Measurements from ENCODE around the gene STOML1. TPM values are rescaled to one million over a fixed set of nuclear protein-coding genes. Genes with fewer than 3 reads are reported as not detected.
A peak's percentile ranks its signal among the peaks of the same experiment; 100 is the strongest.

STOML1 gene
- total and polyA plus RNA-seq, 9 of the 15 experiments (the other 6 are each of a cell fraction or from before 2014, with no cell fraction given): 0.25 to 9.7 (median 4.6) TPM

DNA sequence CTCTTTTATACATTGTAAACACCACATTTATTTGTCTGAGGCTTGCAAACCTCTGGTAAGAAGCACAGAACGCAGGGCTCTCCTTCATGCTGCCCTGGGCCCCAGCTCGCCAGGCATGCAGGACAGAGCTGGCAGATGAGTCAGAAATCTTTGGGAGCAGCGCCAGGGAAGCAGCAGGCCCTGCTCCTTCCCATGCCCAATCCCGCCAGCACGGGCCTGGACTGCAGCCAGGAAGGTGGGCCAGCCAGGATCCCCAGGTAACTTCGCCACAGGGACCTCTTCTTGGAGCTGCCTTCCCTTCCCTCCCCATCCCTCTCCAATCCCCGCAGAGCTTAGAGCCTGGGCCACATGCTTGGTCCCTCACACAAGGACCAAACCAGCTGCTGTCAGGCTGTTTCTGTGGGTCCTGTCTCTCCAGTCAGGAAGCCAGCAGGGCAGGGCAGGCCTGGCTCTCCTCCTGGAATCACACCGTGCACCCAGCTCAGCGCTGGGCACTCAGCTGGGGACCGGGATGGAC is 8.8 kb downstream of the STOML1 start:
- intact Hi-C loops (cut with micrococcal nuclease) (no loop called here), in situ Hi-C loops (cut with MboI) (no loop called here)
- H3K36me3 ChIP-seq (ENCODE audit: control insufficient read depth, insufficient read depth, low read length): no peaks in the 10 kb centered on the region
- ChIA-PET CTCF (ENCODE audit: low intra/inter-chr PET ratio) (no interaction called here), POLR2A (interaction anchor here (0.5 kb wide), 1 partner anchor 20 kb away, joined by 6 read pairs; no protein-coding TSS in a partner anchor)
- H3K9me3 ChIP-seq (replicated peaks; ENCODE audit: control insufficient read depth, insufficient read depth, low read depth, low read length): no peaks in the 10 kb centered on the region
- H3K4me1 ChIP-seq (replicated peaks in 1 of 2; ENCODE audit: control insufficient read depth in 2 of 2, insufficient read depth in 2 of 2, low read length in 2 of 2): peaks cover 4 to 21% of the 10 kb centered on the region in 2 experiments; a peak in 4 of 5 replicates
- 68% methylated on average over 10 of the region's 10 CpGs for WGBS (ENCODE audit: insufficient coverage, low coverage, missing lambda C conversion rate)
- no peaks in the 10 kb centered on the region for H3K9me1 ChIP-seq (ENCODE audit: control insufficient read depth, insufficient read depth, low read length)
- H3K9ac ChIP-seq (ENCODE audit: insufficient read depth in 1 of 2, low read depth in 2 of 2, low read length in 2 of 2): peak overlapping the region in 1 of 2 experiments; percentile 71; a peak in 2 of 4 replicates
- no peak overlapping the region for H3K4me3 ChIP-seq
- H2AFZ ChIP-seq (ENCODE audit: low read depth, low read length): no peak overlapping the region
- no peak for FAIRE-seq
- ATAC-seq: no peak
- H3K4me2 ChIP-seq (ENCODE audit: insufficient read depth, low read length): no peak overlapping the region
- no peak for DNase-seq (ENCODE audit: extremely low read depth in 1 of 4, low spot score in 3 of 4)
- H3K27ac ChIP-seq (ENCODE audit: extremely low read depth, low read depth, low read length): no peak overlapping the region
- BruUV-seq (replicated peaks): no TSS peak
- no peaks in the 10 kb centered on the region for H4K20me1 ChIP-seq (replicated peaks; ENCODE audit: control insufficient read depth, insufficient read depth, low read length)
- H3K27me3 ChIP-seq (ENCODE audit: control insufficient read depth in 2 of 2, insufficient read depth in 2 of 2, low read length in 2 of 2): no peaks in the 10 kb centered on the region; a peak in 1 of 5 replicates
- no peaks in the 10 kb centered on the region for H3K79me2 ChIP-seq (ENCODE audit: control insufficient read depth, insufficient read depth, low read length)
- TF ChIP-seq, protein P1, sequence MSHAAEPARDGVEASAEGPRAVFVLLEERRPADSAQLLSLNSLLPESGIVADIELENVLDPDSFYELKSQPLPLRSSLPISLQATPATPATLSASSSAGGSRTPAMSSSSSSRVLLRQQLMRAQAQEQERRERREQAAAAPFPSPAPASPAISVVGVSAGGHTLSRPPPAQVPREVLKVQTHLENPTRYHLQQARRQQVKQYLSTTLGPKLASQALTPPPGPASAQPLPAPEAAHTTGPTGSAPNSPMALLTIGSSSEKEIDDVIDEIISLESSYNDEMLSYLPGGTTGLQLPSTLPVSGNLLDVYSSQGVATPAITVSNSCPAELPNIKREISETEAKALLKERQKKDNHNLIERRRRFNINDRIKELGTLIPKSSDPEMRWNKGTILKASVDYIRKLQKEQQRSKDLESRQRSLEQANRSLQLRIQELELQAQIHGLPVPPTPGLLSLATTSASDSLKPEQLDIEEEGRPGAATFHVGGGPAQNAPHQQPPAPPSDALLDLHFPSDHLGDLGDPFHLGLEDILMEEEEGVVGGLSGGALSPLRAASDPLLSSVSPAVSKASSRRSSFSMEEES (CRISPR knock-in tag; IDR thresholded peaks at IDR 0.05): no peak
- TF ChIP-seq ZNF57 (CRISPR knock-in tag; IDR thresholded peaks at IDR 0.05): no peak
- TF ChIP-seq GATAD2A (IDR thresholded peaks at IDR 0.05): no peak
- TF ChIP-seq, protein P2, sequence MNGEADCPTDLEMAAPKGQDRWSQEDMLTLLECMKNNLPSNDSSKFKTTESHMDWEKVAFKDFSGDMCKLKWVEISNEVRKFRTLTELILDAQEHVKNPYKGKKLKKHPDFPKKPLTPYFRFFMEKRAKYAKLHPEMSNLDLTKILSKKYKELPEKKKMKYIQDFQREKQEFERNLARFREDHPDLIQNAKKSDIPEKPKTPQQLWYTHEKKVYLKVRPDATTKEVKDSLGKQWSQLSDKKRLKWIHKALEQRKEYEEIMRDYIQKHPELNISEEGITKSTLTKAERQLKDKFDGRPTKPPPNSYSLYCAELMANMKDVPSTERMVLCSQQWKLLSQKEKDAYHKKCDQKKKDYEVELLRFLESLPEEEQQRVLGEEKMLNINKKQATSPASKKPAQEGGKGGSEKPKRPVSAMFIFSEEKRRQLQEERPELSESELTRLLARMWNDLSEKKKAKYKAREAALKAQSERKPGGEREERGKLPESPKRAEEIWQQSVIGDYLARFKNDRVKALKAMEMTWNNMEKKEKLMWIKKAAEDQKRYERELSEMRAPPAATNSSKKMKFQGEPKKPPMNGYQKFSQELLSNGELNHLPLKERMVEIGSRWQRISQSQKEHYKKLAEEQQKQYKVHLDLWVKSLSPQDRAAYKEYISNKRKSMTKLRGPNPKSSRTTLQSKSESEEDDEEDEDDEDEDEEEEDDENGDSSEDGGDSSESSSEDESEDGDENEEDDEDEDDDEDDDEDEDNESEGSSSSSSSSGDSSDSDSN (IDR thresholded peaks at IDR 0.05; ENCODE audit: borderline replicate concordance in 1 of 2, low read depth in 2 of 2, low read length in 2 of 2): no peak
- no peak for TF ChIP-seq KLF1 (tag; IDR thresholded peaks at IDR 0.05)
- TF ChIP-seq TAF1 (IDR thresholded peaks at IDR 0.05; ENCODE audit: control insufficient read depth, extremely low read depth, insufficient read depth, low read length, severe bottlenecking): no peak
- TF ChIP-seq CREB1 (IDR thresholded peaks at IDR 0.05): no peak
- no peak for TF ChIP-seq CREB1 (CRISPR knock-in tag; IDR thresholded peaks at IDR 0.05)
- no peak for TF ChIP-seq RBM15 (IDR thresholded peaks at IDR 0.05; ENCODE audit: insufficient read depth, low read length)
- no peak for TF ChIP-seq PML (IDR thresholded peaks at IDR 0.05; ENCODE audit: low read length)
- TF ChIP-seq RFX5 (IDR thresholded peaks at IDR 0.05; ENCODE audit: low read depth, low read length): no peak
- TF ChIP-seq CREBBP (IDR thresholded peaks at IDR 0.05; ENCODE audit: low read depth, low read length): no peak
- no peak for TF ChIP-seq HDAC1 (IDR thresholded peaks at IDR 0.05)
- TF ChIP-seq, protein P3, sequence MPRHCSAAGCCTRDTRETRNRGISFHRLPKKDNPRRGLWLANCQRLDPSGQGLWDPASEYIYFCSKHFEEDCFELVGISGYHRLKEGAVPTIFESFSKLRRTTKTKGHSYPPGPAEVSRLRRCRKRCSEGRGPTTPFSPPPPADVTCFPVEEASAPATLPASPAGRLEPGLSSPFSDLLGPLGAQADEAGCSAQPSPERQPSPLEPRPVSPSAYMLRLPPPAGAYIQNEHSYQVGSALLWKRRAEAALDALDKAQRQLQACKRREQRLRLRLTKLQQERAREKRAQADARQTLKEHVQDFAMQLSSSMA (CRISPR knock-in tag; IDR thresholded peaks at IDR 0.05): no peak
- TF ChIP-seq ZNF778 (CRISPR knock-in tag; IDR thresholded peaks at IDR 0.05): no peak
- no peak for TF ChIP-seq GTF2F1 (IDR thresholded peaks at IDR 0.05; ENCODE audit: low read depth, low read length)
